Measurements from ENCODE around the gene PHIP. TPM values are rescaled to one million over a fixed set of nuclear protein-coding genes. Genes with fewer than 3 reads are reported as not detected.

The PHIP gene
- total and polyA plus RNA-seq, 2 of the 8 experiments (the other 6 are each of a cell fraction or from before 2014, with no cell fraction given) = 7.3 to 56.2 TPM

- no peak for TF ChIP-seq FOSL1 (IDR thresholded peaks at IDR 0.05; ENCODE audit: insufficient read depth, low read depth, low read length)
- TF ChIP-seq NANOG (IDR thresholded peaks at IDR 0.05; ENCODE audit: insufficient read depth, low read depth, low read length, poor library complexity, severe bottlenecking) = no peak
Measured at GRCh38 chr6:78947529-78947928, 130.5 kb downstream of the PHIP start (continued).

Measured in H1 (cell line).